GM20000 (cell line): ENCODE data around the gene ENOX1.

ENCODE experiments used
- DNase-seq: peaks from one replicate; pipeline ENCODE4 v3.0.0; 2012; ENCODE audit warnings: low spot score
- TF ChIP-seq, protein P1 (sequence below): IDR thresholded peaks from 2 replicates; pipeline ENCODE4 v1.5.1; 2012; ENCODE audit warnings: mild to moderate bottlenecking, control low read depth; ENCODE audit errors: extremely low read depth, missing control alignments

The ENOX1 gene

DNA sequence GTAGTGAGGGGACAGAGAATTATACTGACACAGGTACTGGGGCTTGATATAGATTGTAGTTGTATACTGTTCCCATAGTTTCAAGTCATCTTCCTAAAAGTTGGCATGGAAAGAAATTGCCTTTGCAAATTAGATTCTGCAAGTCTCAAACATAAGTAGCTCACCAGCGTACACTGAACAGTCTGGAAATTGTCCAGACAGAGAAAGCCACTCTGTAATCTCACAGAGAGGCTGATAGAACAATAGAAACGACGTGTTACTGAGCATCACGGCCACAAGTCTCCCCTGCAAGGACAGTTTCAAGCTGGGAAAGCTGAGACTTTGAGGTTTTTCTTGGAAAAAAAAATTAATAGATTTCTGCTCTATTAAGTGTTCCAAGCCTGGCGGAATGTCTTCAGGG, 534.8 kb downstream of the ENOX1 start:
- DNase-seq, result no peak
- TF ChIP-seq, protein P1, sequence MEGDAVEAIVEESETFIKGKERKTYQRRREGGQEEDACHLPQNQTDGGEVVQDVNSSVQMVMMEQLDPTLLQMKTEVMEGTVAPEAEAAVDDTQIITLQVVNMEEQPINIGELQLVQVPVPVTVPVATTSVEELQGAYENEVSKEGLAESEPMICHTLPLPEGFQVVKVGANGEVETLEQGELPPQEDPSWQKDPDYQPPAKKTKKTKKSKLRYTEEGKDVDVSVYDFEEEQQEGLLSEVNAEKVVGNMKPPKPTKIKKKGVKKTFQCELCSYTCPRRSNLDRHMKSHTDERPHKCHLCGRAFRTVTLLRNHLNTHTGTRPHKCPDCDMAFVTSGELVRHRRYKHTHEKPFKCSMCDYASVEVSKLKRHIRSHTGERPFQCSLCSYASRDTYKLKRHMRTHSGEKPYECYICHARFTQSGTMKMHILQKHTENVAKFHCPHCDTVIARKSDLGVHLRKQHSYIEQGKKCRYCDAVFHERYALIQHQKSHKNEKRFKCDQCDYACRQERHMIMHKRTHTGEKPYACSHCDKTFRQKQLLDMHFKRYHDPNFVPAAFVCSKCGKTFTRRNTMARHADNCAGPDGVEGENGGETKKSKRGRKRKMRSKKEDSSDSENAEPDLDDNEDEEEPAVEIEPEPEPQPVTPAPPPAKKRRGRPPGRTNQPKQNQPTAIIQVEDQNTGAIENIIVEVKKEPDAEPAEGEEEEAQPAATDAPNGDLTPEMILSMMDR, result no peak

DNA sequence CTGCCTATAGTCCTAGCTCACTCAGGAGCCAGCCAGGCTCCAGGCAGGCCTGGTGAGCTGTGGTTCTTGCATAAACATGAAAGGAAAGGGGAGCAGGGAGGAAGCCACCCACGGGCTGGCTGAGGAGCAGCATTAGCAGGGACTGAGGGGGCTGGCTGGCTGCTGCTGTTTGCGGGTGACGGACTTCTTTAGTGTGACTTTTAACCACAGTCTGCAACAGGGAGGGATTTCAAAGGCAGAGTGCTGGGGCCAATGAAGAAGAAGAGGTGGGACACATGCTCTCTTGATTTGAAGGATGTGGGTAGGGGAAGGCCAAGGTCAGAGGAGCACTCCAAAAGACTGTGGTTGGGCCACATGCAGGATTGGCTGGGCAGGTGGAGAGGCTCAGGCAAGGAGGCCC, 540.4 kb downstream of the ENOX1 start:
- DNase-seq, result no peak

DNA sequence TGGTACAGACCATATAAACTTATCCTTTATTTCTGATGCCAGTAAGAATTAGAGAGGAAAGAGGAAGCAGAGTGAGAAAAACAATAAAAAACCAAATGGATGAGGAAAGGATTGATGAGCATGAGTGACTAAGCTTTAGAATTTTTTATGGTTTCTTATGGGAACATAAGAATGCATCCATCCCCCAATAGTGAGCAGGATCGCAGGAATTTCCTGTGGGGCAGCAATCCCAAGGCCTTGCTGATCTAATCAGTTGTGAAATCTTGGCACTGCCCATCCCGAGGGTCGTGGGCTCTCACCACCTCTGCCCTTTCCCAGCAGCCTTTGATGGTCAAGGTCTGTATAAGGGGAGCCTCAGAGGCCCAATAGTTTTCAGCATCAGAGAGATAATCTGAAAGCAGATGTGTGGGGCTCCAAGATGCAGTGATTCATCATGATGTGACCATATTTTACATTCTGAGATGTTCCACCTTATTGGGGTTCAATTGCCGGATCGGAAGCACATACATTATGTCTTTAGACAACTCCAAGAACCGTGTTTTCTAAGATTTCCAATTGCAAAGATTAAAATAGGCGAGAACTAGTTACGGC, 541.3 kb downstream of the ENOX1 start:
- TF ChIP-seq, protein P1, result no peak
- DNase-seq, result no peak

More for the DNA sequence above, 540.4 kb downstream of the ENOX1 start:
- TF ChIP-seq, protein P1, result no peak

DNA sequence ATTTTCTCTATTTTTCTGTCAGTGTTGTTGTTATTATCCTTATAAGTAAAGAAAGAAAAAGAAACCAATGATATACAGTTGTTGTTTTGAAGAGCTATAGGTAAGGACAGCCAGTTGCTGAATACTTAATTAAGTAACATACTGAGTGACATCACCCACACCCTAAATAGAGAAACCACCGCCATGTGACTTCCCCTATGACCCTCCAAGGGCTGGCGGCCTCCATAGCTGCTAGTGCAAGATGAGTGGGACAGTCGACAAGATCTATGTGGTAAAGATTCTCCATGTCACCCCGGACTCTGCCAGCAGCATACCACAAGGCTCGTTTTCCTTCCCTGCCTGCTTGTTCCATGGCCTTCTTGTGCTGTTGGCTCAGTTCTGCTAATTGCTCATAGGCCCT, 542.3 kb downstream of the ENOX1 start:
- TF ChIP-seq, protein P1, result no peak
- no peak for DNase-seq

DNA sequence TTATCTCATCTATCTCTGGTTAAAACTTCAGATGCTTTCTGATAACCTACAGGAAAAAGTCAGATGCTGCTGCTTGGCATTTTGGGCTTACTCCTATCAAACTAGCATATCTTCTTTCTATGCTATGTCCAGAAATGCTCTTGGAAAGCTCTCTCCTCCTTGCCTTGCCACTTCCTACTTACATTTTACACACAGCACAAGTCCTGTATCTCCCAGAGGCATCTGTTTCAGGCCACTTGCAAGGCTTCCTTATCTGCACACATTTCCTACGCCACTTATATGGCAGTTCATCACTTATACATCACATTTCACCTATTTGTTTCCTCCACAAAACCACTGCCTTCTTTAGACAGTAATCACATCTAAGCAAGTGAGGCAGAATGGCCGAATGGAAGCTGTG, 543.1 kb downstream of the ENOX1 start:
- TF ChIP-seq, protein P1, result no peak
- DNase-seq, result no peak

DNA sequence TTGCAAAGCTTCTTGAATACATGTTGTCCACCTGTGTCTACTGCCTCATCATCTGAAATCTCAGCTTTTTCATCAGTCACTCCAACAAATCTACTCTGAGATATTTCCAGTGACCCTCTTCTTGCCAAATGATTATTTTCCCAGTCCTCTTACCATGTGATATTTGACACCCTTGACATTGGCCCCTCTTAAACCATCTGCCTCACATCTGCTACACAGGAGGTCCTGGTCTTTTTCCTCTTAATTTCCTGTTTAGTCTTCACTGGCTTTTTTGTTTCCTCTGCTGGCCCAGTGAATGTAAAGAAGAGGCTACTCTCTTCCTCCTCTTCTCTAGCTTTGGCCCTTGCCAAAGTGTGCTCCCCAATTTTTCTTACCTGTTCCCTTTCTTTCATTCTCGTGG, 544.7 kb downstream of the ENOX1 start:
- TF ChIP-seq, protein P1, result no peak
- no peak for DNase-seq

DNA sequence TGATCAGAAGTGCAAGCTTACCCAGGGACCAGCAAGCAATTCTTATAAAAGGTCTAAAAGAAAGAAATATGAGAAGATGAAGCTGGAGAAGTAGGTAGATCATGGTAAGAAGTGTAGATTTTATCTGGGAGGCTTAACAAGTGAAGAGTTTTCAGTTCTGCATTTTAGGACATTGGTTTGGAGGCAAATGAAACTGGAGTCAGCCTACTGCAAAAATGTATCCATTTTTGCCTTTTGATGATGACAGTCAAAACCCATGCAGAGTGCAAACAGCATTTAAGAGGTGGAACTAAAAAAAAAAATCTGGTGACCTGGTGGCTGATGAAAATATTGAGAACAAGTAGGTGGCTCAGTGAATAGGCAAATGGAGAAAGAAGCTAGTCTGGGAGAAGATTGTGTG, 546.5 kb downstream of the ENOX1 start:
- TF ChIP-seq, protein P1, result no peak
- DNase-seq, result peak; percentile 65
